Measurements from ENCODE around the gene ITSN2. TPM values are rescaled to one million over a fixed set of nuclear protein-coding genes. Genes with fewer than 3 reads are reported as not detected.

The ITSN2 gene
- total RNA-seq, 2 donors from 2014 or later: 12.6 to 16.8 TPM

- Histone ChIP-seq H3K9me3 (ENCODE audit: control insufficient read depth, low read length) (no peaks in the 10 kb centered on the region), H3K9ac (ENCODE audit: extremely low read depth, low read length, poor library complexity, severe bottlenecking) (no peak overlapping the region), H3K4me3 (ENCODE audit: low read length) (no peak overlapping the region), H3K27me3 (ENCODE audit: control insufficient read depth, insufficient read depth, low read length, poor library complexity, severe bottlenecking) (peaks cover 95% of the 10 kb centered on the region), H3K4me1 (ENCODE audit: control insufficient read depth, insufficient read depth, low read length) (no peaks in the 10 kb centered on the region), H3K27ac (ENCODE audit: low read depth, low read length) (no peak overlapping the region), H3K36me3 (ENCODE audit: control insufficient read depth, insufficient read depth, low read length) (no peaks in the 10 kb centered on the region)
- no peak for TF ChIP-seq CTCF (conservative IDR thresholded peaks at IDR 0.05)
- Mint-ChIP-seq H3K9me3 (no peaks in the 10 kb centered on the region), H3K27ac (no peak overlapping the region), H3K4me1 (no peaks in the 10 kb centered on the region), H3K36me3 (ENCODE audit: low read depth) (peaks cover 33% of the 10 kb centered on the region), H3K27me3 (ENCODE audit: insufficient read depth) (peaks cover 73% of the 10 kb centered on the region), H3K4me3 (no peak overlapping the region)
- DNase-seq: no peak
- WGBS, 2 experiments (ENCODE audit: insufficient coverage in 1 of 2, insufficient read length in 1 of 2): 90 to 100% methylated on average over 1 to 6 of the region's 6 CpGs
These were observed 154.1 kb downstream of the ITSN2 start for GRCh38 chr2:24206242-24206641.

- no peak for TF ChIP-seq CTCF (conservative IDR thresholded peaks at IDR 0.05)
- H3K4me1 Mint-ChIP-seq: no peaks in the 10 kb centered on the region
- Histone ChIP-seq H3K9me3 (ENCODE audit: control insufficient read depth, low read length) (no peaks in the 10 kb centered on the region), H3K9ac (ENCODE audit: extremely low read depth, low read length, poor library complexity, severe bottlenecking) (no peak overlapping the region), H3K4me3 (ENCODE audit: low read length) (no peak overlapping the region), H3K27ac (ENCODE audit: low read depth, low read length) (no peak overlapping the region), H3K27me3 (ENCODE audit: control insufficient read depth, insufficient read depth, low read length, poor library complexity, severe bottlenecking) (peaks cover 95% of the 10 kb centered on the region), H3K36me3 (ENCODE audit: control insufficient read depth, insufficient read depth, low read length) (no peaks in the 10 kb centered on the region), H3K4me1 (ENCODE audit: control insufficient read depth, insufficient read depth, low read length) (no peaks in the 10 kb centered on the region)
- peaks cover 76% of the 10 kb centered on the region for H3K27me3 Mint-ChIP-seq (ENCODE audit: insufficient read depth)
- no peak overlapping the region for H3K27ac Mint-ChIP-seq
- no peak overlapping the region for H3K4me3 Mint-ChIP-seq
- 84 to 100% methylated on average over 3 to 4 of the region's 4 CpGs for WGBS, 2 experiments (ENCODE audit: insufficient coverage in 1 of 2, insufficient read length in 1 of 2)
- no peaks in the 10 kb centered on the region for H3K9me3 Mint-ChIP-seq
- H3K36me3 Mint-ChIP-seq (ENCODE audit: low read depth): peaks cover 33% of the 10 kb centered on the region
- no peak for DNase-seq
These were observed 155.2 kb downstream of the ITSN2 start for GRCh38 chr2:24205131-24205530.

GRCh38 chr2:24204505-24204904 is 155.8 kb downstream of the ITSN2 start:
- no peak for DNase-seq
- no peak overlapping the region for H3K27ac Mint-ChIP-seq
- no peaks in the 10 kb centered on the region for H3K4me1 Mint-ChIP-seq
- Histone ChIP-seq H3K9ac (ENCODE audit: extremely low read depth, low read length, poor library complexity, severe bottlenecking) (no peak overlapping the region), H3K36me3 (ENCODE audit: control insufficient read depth, insufficient read depth, low read length) (no peaks in the 10 kb centered on the region), H3K4me1 (ENCODE audit: control insufficient read depth, insufficient read depth, low read length) (no peaks in the 10 kb centered on the region), H3K4me3 (ENCODE audit: low read length) (no peak overlapping the region), H3K27me3 (ENCODE audit: control insufficient read depth, insufficient read depth, low read length, poor library complexity, severe bottlenecking) (peaks cover 95% of the 10 kb centered on the region), H3K9me3 (ENCODE audit: control insufficient read depth, low read length) (no peaks in the 10 kb centered on the region), H3K27ac (ENCODE audit: low read depth, low read length) (no peak overlapping the region)
- peaks cover 76% of the 10 kb centered on the region for H3K27me3 Mint-ChIP-seq (ENCODE audit: insufficient read depth)
- H3K36me3 Mint-ChIP-seq (ENCODE audit: low read depth): peaks cover 29% of the 10 kb centered on the region
- H3K4me3 Mint-ChIP-seq: no peak overlapping the region
- WGBS, 2 experiments (ENCODE audit: insufficient coverage in 1 of 2, insufficient read length in 1 of 2): 94 to 98% methylated on average over 8 to 12 of the region's 12 CpGs
- TF ChIP-seq CTCF (conservative IDR thresholded peaks at IDR 0.05): no peak
- H3K9me3 Mint-ChIP-seq: no peaks in the 10 kb centered on the region

Data from endodermal cell (in vitro differentiated cells).